Measurements from ENCODE around the gene HAUS8.
"Not testable (repeated sequence)": the region's sequence is repeated elsewhere in the genome, so short reads cannot be mapped to it uniquely, and the experiment has no call there.

HAUS8 gene

GRCh38 chr19:17022738-17023137 is 52.5 kb downstream of the HAUS8 start:
- DNase-seq (ENCODE audit: extremely low spot score) = no peak
- CTCF ChIA-PET = no interaction called here
- TF ChIP-seq ZNF384 (IDR thresholded peaks at IDR 0.05) (no peak), LEF1 (IDR thresholded peaks at IDR 0.05; ENCODE audit: borderline replicate concordance) (no peak), PKNOX1 (IDR thresholded peaks at IDR 0.05) (no peak), FOXK2 (IDR thresholded peaks at IDR 0.05) (no peak), SUZ12 (IDR thresholded peaks at IDR 0.05) (no peak), L3MBTL2 (conservative IDR thresholded peaks at IDR 0.05) (no peak), HDGF (IDR thresholded peaks at IDR 0.05; ENCODE audit: borderline replicate concordance) (no peak), TARDBP (IDR thresholded peaks at IDR 0.05) (no peak), FOXA1 (IDR thresholded peaks at IDR 0.05) (no peak), NFRKB (IDR thresholded peaks at IDR 0.05) (no peak), ELF4 (IDR thresholded peaks at IDR 0.05) (no peak), FOXM1 (IDR thresholded peaks at IDR 0.05; ENCODE audit: borderline replicate concordance) (no peak), SP1 (IDR thresholded peaks at IDR 0.05) (no peak), BHLHE40 (IDR thresholded peaks at IDR 0.05; ENCODE audit: borderline replicate concordance) (no peak), ARNT (IDR thresholded peaks at IDR 0.05) (no peak), CTBP1 (IDR thresholded peaks at IDR 0.05; ENCODE audit: borderline replicate concordance) (no peak)
- POLR2A ChIA-PET = no interaction called here

- ChIA-PET POLR2A (no interaction called here), CTCF (no interaction called here)
- TF ChIP-seq SP1 (IDR thresholded peaks at IDR 0.05) = no peak
- no peak for TF ChIP-seq ZNF384 (IDR thresholded peaks at IDR 0.05)
- no peak for TF ChIP-seq SUZ12 (IDR thresholded peaks at IDR 0.05)
- TF ChIP-seq LEF1 (IDR thresholded peaks at IDR 0.05; ENCODE audit: borderline replicate concordance) = no peak
- no peak for TF ChIP-seq FOXA1 (IDR thresholded peaks at IDR 0.05)
- no peak for TF ChIP-seq CTBP1 (IDR thresholded peaks at IDR 0.05; ENCODE audit: borderline replicate concordance)
- TF ChIP-seq NFRKB (IDR thresholded peaks at IDR 0.05) = no peak
- TF ChIP-seq HDGF (IDR thresholded peaks at IDR 0.05; ENCODE audit: borderline replicate concordance) = no peak
- no peak for TF ChIP-seq PKNOX1 (IDR thresholded peaks at IDR 0.05)
- DNase-seq (ENCODE audit: extremely low spot score) = no peak
Observed at GRCh38 chr19:17021793-17022590, 53.3 kb downstream of the HAUS8 start.

- TF ChIP-seq CTBP1 (IDR thresholded peaks at IDR 0.05; ENCODE audit: borderline replicate concordance) (no peak), ARNT (IDR thresholded peaks at IDR 0.05) (no peak), FOXK2 (IDR thresholded peaks at IDR 0.05) (no peak), SP1 (IDR thresholded peaks at IDR 0.05) (no peak), FOXA1 (IDR thresholded peaks at IDR 0.05) (no peak), SUZ12 (IDR thresholded peaks at IDR 0.05) (no peak), LEF1 (IDR thresholded peaks at IDR 0.05; ENCODE audit: borderline replicate concordance) (no peak), L3MBTL2 (conservative IDR thresholded peaks at IDR 0.05) (no peak), PKNOX1 (IDR thresholded peaks at IDR 0.05) (no peak), FOXM1 (IDR thresholded peaks at IDR 0.05; ENCODE audit: borderline replicate concordance) (no peak), BHLHE40 (IDR thresholded peaks at IDR 0.05; ENCODE audit: borderline replicate concordance) (no peak)
- POLR2A ChIA-PET = no interaction called here
- DNase-seq (ENCODE audit: extremely low spot score) = no peak
- CTCF ChIA-PET = interaction anchor here (0.6 kb wide), 1 partner anchor 84 kb away, joined by 3 read pairs; no protein-coding TSS in a partner anchor
Observed at GRCh38 chr19:17021328-17021727, 53.9 kb downstream of the HAUS8 start.

DNA sequence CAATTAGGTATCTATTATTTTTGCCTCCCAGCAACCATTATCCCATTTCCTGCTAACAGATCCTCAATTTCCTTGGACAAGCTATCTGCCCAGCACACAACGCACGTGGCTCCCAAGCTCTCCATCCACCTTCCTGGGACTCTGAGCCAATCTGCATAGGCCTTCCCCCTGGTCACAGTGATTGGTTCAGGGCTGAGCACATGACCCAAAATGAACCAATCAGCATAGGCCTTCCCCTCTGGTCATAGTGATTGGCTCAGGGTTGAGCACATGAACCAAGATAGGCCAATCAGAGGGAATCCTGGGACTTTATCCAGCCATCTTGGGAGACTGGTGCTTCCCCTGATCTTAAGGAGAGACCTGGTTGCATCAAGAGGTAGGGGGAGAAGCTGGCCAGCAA is 54.4 kb downstream of the HAUS8 start:
- TF ChIP-seq FOXK2 (IDR thresholded peaks at IDR 0.05) = no peak
- TF ChIP-seq FOXA1 (IDR thresholded peaks at IDR 0.05) = no peak
- no peak for TF ChIP-seq PKNOX1 (IDR thresholded peaks at IDR 0.05)
- no peak for TF ChIP-seq ELF4 (IDR thresholded peaks at IDR 0.05)
- no peak for TF ChIP-seq LEF1 (IDR thresholded peaks at IDR 0.05; ENCODE audit: borderline replicate concordance)
- TF ChIP-seq BHLHE40 (IDR thresholded peaks at IDR 0.05; ENCODE audit: borderline replicate concordance) = no peak
- ChIA-PET CTCF (interaction anchor here (0.6 kb wide), 1 partner anchor 84 kb away, joined by 3 read pairs; no protein-coding TSS in a partner anchor), POLR2A (no interaction called here)
- DNase-seq (ENCODE audit: extremely low spot score) = no peak

GRCh38 chr19:17020385-17020784 is 54.9 kb downstream of the HAUS8 start:
- CTCF ChIA-PET = no interaction called here

GRCh38 chr19:17014212-17014861 is 60.9 kb downstream of the HAUS8 start:
- DNase-seq (ENCODE audit: extremely low spot score); CTCF ChIA-PET; POLR2A ChIA-PET: not testable (repeated sequence)

More at GRCh38 chr19:17020385-17020784, 54.9 kb downstream of the HAUS8 start:
- POLR2A ChIA-PET = no interaction called here
- no peak for TF ChIP-seq HDGF (IDR thresholded peaks at IDR 0.05; ENCODE audit: borderline replicate concordance)
- TF ChIP-seq ARNT (IDR thresholded peaks at IDR 0.05) = no peak
- TF ChIP-seq BHLHE40 (IDR thresholded peaks at IDR 0.05; ENCODE audit: borderline replicate concordance) = no peak
- no peak for TF ChIP-seq L3MBTL2 (conservative IDR thresholded peaks at IDR 0.05)
- no peak for TF ChIP-seq TARDBP (IDR thresholded peaks at IDR 0.05)
- TF ChIP-seq FOXM1 (IDR thresholded peaks at IDR 0.05; ENCODE audit: borderline replicate concordance) = no peak
- no peak for TF ChIP-seq FOXA1 (IDR thresholded peaks at IDR 0.05)
- TF ChIP-seq ZNF384 (IDR thresholded peaks at IDR 0.05) = no peak
- TF ChIP-seq NFRKB (IDR thresholded peaks at IDR 0.05) = no peak
- no peak for TF ChIP-seq LEF1 (IDR thresholded peaks at IDR 0.05; ENCODE audit: borderline replicate concordance)
- no peak for TF ChIP-seq FOXK2 (IDR thresholded peaks at IDR 0.05)
- TF ChIP-seq CTBP1 (IDR thresholded peaks at IDR 0.05; ENCODE audit: borderline replicate concordance) = no peak
- no peak for DNase-seq (ENCODE audit: extremely low spot score)

Measured in HEK293T (cell line).